Panc1 (cell line): Measurements from ENCODE around the gene DCAF6. TPM values are rescaled to one million over a fixed set of nuclear protein-coding genes. Genes with fewer than 3 reads are reported as not detected.

Experiments
- ATAC-seq: fragments of 200-7000 bp; cut with Tn5 transposase; 2 replicates; pipeline ENCODE4 v1.9.1; 2020; ENCODE audit warnings: mild to moderate bottlenecking, moderate library complexity
- BruUV-seq: library from RNA; stranded (reverse); fragments of 400-500 nt; replicated peaks from 2 replicates; lab custom pipeline; 2021; lab: Mats Ljungman, UMichigan
- CTCF ChIA-PET: fragments of 300-600 bp; sonication (Branson Sonifier 250); formaldehyde crosslinking; loops from one replicate; lab custom pipeline; 2022; ENCODE audit warnings: antibody characterized with exemption; lab: Charles Lee
- POLR2A ChIA-PET: fragments of 300-600 bp; sonication (Branson Sonifier 250); formaldehyde crosslinking; loops from one replicate; lab custom pipeline; 2022; ENCODE audit warnings: antibody characterized with exemption; lab: Charles Lee
- DNase-seq: peaks from one replicate; pipeline ENCODE4 v3.0.0-alpha.2; 2010; ENCODE audit warnings: low read depth, low spot score
- H3K27ac ChIP-seq: 2 replicates; pipeline ENCODE4 v1.5.1; 2011; ENCODE audit warnings: mild to moderate bottlenecking, low read length, inconsistent platforms
- H3K27me3 ChIP-seq: fragments of 200-500 bp; sonication (Bioruptor generic); 2 replicates; pipeline ENCODE4 v1.6.0; 2014; ENCODE audit warnings: low read length, inconsistent platforms; ENCODE audit not compliant: control insufficient read depth, insufficient read depth
- H3K36me3 ChIP-seq: fragments of 200-500 bp; sonication (Bioruptor generic); 2 replicates; pipeline ENCODE4 v1.5.1; 2014; ENCODE audit warnings: inconsistent platforms, mild to moderate bottlenecking, low read length, moderate library complexity; ENCODE audit not compliant: control insufficient read depth, insufficient read depth
- H3K4me1 ChIP-seq: 2 replicates; pipeline ENCODE4 v1.5.1; 2011; ENCODE audit warnings: inconsistent platforms, mild to moderate bottlenecking, low read length, moderate library complexity; ENCODE audit not compliant: control insufficient read depth, insufficient read depth
- H3K4me3 ChIP-seq, 2 experiments: 2 replicates each; pipeline ENCODE4 v1.5.1; 2011 to 2012; ENCODE audit warnings: low read depth in 2 of 2, low read length in 2 of 2, mild to moderate bottlenecking in 2 of 2, inconsistent platforms in 1 of 2, moderate library complexity in 1 of 2
- H3K9me3 ChIP-seq: fragments of 200-500 bp; sonication (Bioruptor generic); 2 replicates; pipeline ENCODE4 v1.5.1; 2014; ENCODE audit warnings: low read depth, mild to moderate bottlenecking, inconsistent platforms, low read length, moderate library complexity; ENCODE audit not compliant: control insufficient read depth, insufficient read depth
- POLR2AphosphoS5 ChIP-seq: IDR thresholded peaks from 2 replicates; pipeline ENCODE4 v1.6.1; 2012; ENCODE audit warnings: mild to moderate bottlenecking, low read depth, low read length, moderate library complexity
- SIN3A ChIP-seq: IDR thresholded peaks from 2 replicates; pipeline ENCODE4 v1.6.1; 2012; ENCODE audit warnings: low read depth, mild to moderate bottlenecking, low read length, moderate library complexity, borderline replicate concordance; ENCODE audit not compliant: insufficient read depth
- TCF7L2 ChIP-seq: IDR thresholded peaks from 2 replicates; pipeline ENCODE4 v1.6.1; 2011; ENCODE audit warnings: mild to moderate bottlenecking, low read depth, low read length, inconsistent platforms
- in situ Hi-C: cut with HindIII; loops from 2 replicates; pipeline ENCODE4 v1.10.0; 2016; ENCODE audit warnings: low sequenced_read_pairs, low pct_unique_long_range_greater_than_20kb
- intact Hi-C: fragments of 100-400 bp; cut with micrococcal nuclease; formaldehyde crosslinking; loops from one replicate; pipeline ENCODE4 v1.10.0; 2022; ENCODE audit not compliant: unreplicated experiment
- total RNA-seq: library from RNA; stranded (reverse); gene quantifications from one replicate; pipeline ENCODE4 v1.2.1, GENCODE V29; 2021; ENCODE audit not compliant: unreplicated experiment
- TF ChIP-seq, protein P1 (sequence below): fragments of 450-650 bp; IDR thresholded peaks from 2 replicates; pipeline ENCODE4 v1.5.1; 2017; ENCODE audit warnings: mild to moderate bottlenecking
- TF ChIP-seq, protein P2 (sequence below), 2 experiments: IDR thresholded peaks; 2 replicates each; pipeline ENCODE4 v1.6.1; 2011 to 2012; ENCODE audit warnings: low read depth in 2 of 2, control low read depth in 1 of 2, low read length in 1 of 2, mild to moderate bottlenecking in 1 of 2, moderate library complexity in 1 of 2; ENCODE audit not compliant: insufficient read depth in 1 of 2

DCAF6 gene
- total RNA-seq, 1 experiment from 2014 or later, result 67.7 TPM

DNA sequence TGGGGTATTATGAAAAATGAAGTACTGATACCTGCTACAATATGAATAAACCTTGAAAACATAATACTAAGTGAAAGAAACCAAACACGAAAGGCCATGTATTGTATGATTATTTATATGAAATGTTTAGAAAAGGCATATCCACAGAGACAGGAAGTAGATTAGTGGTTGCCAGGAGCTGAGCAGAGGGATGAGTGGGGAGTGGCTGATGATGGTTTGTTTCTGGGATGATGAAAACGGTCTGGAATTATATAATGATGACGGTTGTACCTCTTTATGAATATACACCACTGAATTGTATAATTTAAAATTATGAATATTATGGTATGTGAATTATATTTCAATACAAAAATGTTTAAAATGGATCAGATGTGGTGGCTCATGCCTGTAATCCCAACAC is 64.2 kb downstream of the DCAF6 start:
- no peaks in the 10 kb centered on the region for H3K27me3 ChIP-seq
- TF ChIP-seq, protein P1, sequence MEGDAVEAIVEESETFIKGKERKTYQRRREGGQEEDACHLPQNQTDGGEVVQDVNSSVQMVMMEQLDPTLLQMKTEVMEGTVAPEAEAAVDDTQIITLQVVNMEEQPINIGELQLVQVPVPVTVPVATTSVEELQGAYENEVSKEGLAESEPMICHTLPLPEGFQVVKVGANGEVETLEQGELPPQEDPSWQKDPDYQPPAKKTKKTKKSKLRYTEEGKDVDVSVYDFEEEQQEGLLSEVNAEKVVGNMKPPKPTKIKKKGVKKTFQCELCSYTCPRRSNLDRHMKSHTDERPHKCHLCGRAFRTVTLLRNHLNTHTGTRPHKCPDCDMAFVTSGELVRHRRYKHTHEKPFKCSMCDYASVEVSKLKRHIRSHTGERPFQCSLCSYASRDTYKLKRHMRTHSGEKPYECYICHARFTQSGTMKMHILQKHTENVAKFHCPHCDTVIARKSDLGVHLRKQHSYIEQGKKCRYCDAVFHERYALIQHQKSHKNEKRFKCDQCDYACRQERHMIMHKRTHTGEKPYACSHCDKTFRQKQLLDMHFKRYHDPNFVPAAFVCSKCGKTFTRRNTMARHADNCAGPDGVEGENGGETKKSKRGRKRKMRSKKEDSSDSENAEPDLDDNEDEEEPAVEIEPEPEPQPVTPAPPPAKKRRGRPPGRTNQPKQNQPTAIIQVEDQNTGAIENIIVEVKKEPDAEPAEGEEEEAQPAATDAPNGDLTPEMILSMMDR, result no peak
- no peak for TF ChIP-seq TCF7L2
- TF ChIP-seq SIN3A, result no peak
- TF ChIP-seq, protein P2, sequence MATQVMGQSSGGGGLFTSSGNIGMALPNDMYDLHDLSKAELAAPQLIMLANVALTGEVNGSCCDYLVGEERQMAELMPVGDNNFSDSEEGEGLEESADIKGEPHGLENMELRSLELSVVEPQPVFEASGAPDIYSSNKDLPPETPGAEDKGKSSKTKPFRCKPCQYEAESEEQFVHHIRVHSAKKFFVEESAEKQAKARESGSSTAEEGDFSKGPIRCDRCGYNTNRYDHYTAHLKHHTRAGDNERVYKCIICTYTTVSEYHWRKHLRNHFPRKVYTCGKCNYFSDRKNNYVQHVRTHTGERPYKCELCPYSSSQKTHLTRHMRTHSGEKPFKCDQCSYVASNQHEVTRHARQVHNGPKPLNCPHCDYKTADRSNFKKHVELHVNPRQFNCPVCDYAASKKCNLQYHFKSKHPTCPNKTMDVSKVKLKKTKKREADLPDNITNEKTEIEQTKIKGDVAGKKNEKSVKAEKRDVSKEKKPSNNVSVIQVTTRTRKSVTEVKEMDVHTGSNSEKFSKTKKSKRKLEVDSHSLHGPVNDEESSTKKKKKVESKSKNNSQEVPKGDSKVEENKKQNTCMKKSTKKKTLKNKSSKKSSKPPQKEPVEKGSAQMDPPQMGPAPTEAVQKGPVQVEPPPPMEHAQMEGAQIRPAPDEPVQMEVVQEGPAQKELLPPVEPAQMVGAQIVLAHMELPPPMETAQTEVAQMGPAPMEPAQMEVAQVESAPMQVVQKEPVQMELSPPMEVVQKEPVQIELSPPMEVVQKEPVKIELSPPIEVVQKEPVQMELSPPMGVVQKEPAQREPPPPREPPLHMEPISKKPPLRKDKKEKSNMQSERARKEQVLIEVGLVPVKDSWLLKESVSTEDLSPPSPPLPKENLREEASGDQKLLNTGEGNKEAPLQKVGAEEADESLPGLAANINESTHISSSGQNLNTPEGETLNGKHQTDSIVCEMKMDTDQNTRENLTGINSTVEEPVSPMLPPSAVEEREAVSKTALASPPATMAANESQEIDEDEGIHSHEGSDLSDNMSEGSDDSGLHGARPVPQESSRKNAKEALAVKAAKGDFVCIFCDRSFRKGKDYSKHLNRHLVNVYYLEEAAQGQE (IDR thresholded peaks at IDR 0.05; ENCODE audit: insufficient read depth in 1 of 2, low read depth in 2 of 2, low read length in 1 of 2), result no peak
- no peak for TF ChIP-seq POLR2AphosphoS5
- no peak for DNase-seq
- ChIA-PET POLR2A (no interaction called here), CTCF (no interaction called here)
- no peaks in the 10 kb centered on the region for H3K9me3 ChIP-seq
- no TSS peak for BruUV-seq
- no peak overlapping the region for H3K27ac ChIP-seq
- in situ Hi-C loops (no loop called here), intact Hi-C loops (no loop called here)
- no peak for ATAC-seq
- no peaks in the 10 kb centered on the region for H3K4me1 ChIP-seq
- H3K36me3 ChIP-seq, result peaks cover 26% of the 10 kb centered on the region
- H3K4me3 ChIP-seq, result no peak overlapping the region

DNA sequence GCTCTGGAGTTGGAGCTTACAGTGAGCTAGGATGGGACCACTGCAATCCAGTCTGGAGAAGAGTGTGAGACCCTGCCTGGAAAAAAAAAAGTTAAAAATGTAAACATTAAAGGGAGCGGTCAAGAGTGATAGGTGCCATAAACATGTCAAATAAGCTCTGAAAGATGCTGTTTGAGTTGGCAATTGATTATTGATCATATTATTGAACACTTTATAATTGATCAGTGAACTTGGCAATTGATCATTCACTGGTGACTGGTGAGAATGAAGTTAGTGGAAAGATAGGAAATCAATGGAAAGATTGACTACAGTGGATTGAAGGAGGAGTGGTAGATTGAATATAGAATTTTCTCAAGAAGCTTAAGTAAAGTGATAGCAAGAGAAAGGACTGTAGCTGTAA is 64.7 kb downstream of the DCAF6 start:
- ATAC-seq, result no peak
- intact Hi-C loops, result no loop called here
- ChIA-PET POLR2A (interaction anchor here (0.7 kb wide), 1 partner anchor 65 kb away, joined by 3 read pairs; the partner anchor contains the start of gene DCAF6), CTCF (no interaction called here)
- no peak for TF ChIP-seq TCF7L2
- Histone ChIP-seq H3K4me3 (no peak overlapping the region), H3K4me1 (no peaks in the 10 kb centered on the region), H3K27ac (no peak overlapping the region), H3K9me3 (no peaks in the 10 kb centered on the region), H3K36me3 (peaks cover 29% of the 10 kb centered on the region), H3K27me3 (no peaks in the 10 kb centered on the region)
- no TSS peak for BruUV-seq
- DNase-seq, result no peak
- in situ Hi-C loops, result no loop called here

DNA sequence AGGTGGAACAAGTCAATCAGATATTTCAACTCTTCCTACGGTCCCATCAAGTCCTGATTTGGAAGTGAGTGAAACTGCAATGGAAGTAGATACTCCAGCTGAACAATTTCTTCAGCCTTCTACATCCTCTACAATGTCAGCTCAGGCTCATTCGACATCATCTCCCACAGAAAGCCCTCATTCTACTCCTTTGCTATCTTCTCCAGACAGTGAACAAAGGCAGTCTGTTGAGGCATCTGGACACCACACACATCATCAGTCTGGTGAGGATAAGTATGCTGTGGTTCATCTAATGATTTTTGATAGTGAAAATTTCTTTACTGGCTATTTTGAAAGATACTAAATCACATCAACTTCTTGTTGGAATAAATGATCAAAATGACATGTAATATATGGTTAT is 68.0 kb downstream of the DCAF6 start:
- no peak overlapping the region for H3K4me3 ChIP-seq
- H3K27me3 ChIP-seq, result no peaks in the 10 kb centered on the region
- CTCF ChIA-PET, result no interaction called here
- no peak for TF ChIP-seq TCF7L2
- TF ChIP-seq, protein P2 (IDR thresholded peaks at IDR 0.05; ENCODE audit: insufficient read depth in 1 of 2, low read depth in 2 of 2, low read length in 1 of 2), result no peak
- no peak for TF ChIP-seq POLR2AphosphoS5
- TF ChIP-seq, protein P1, result no peak
- TF ChIP-seq SIN3A, result no peak
- ATAC-seq (no peak), DNase-seq (no peak)
- intact Hi-C loops, result no loop called here
- peaks cover 35% of the 10 kb centered on the region for H3K36me3 ChIP-seq
- in situ Hi-C loops, result no loop called here
- H3K9me3 ChIP-seq, result no peaks in the 10 kb centered on the region
- BruUV-seq, result no TSS peak
- no peak overlapping the region for H3K27ac ChIP-seq
- POLR2A ChIA-PET, result interaction anchor here (0.6 kb wide), 1 partner anchor 9 kb away, joined by 4 read pairs; no protein-coding TSS in a partner anchor
- H3K4me1 ChIP-seq, result no peaks in the 10 kb centered on the region; the same call in 1 of the 2 replicates
